WTC11 (cell line): ENCODE results near the gene NDUFV1. TPM values are rescaled to one million over a fixed set of nuclear protein-coding genes. Genes with fewer than 3 reads are reported as not detected.

Source experiments
- ATAC-seq: fragments of 200-7000 bp; cut with Tn5 transposase; 2 replicates; pipeline ENCODE4 v1.10.0; 2021; ENCODE audit warnings: mild to moderate bottlenecking, moderate library complexity
- CTCF ChIA-PET: fragments of 300-600 bp; sonication (Branson Sonifier 250); formaldehyde crosslinking; loops from one replicate; lab custom pipeline; 2021; ENCODE audit warnings: antibody characterized with exemption; lab: Charles Lee
- POLR2A ChIA-PET: fragments of 350-600 bp; sonication (Branson Sonifier 250); formaldehyde crosslinking; loops from one replicate; lab custom pipeline; 2021; ENCODE audit warnings: antibody characterized with exemption; lab: Charles Lee
- DNase-seq: peaks from one replicate; pipeline ENCODE4 v3.0.0; 2021; ENCODE audit warnings: low spot score
- H3K27ac Mint-ChIP-seq: 2 replicates; pipeline ENCODE4 v1.8.0; 2021; ENCODE audit warnings: mixed read lengths
- H3K27me3 Mint-ChIP-seq: 2 replicates; pipeline ENCODE4 v1.8.0; 2021; ENCODE audit warnings: low read depth, mild to moderate bottlenecking, moderate library complexity, mixed read lengths
- H3K36me3 Mint-ChIP-seq: 2 replicates; pipeline ENCODE4 v1.8.0; 2021; ENCODE audit warnings: mixed read lengths
- H3K4me1 Mint-ChIP-seq: 2 replicates; pipeline ENCODE4 v1.8.0; 2022; ENCODE audit warnings: mixed read lengths
- H3K4me3 Mint-ChIP-seq: 2 replicates; pipeline ENCODE4 v1.8.0; 2021; ENCODE audit warnings: mild to moderate bottlenecking, moderate library complexity, mixed read lengths
- H3K9me3 Mint-ChIP-seq: 2 replicates; pipeline ENCODE4 v1.8.0; 2021; ENCODE audit warnings: mixed read lengths
- ATF1 ChIP-seq: sonication (generic); formaldehyde crosslinking; IDR thresholded peaks from 2 replicates; pipeline ENCODE4 v1.8.1; 2023; ENCODE audit warnings: mild to moderate bottlenecking, moderate library complexity, missing genetic modification reagents
- CBFB ChIP-seq: sonication (generic); formaldehyde crosslinking; IDR thresholded peaks from 2 replicates; pipeline ENCODE4 v1.8.1; 2022; ENCODE audit warnings: mild to moderate bottlenecking, low read depth, missing genetic modification reagents
- EMX1 ChIP-seq: fragments of 250-450 bp; sonication (Bioruptor Pico); IDR thresholded peaks from 2 replicates; pipeline ENCODE4 v1.8.0; 2021; ENCODE audit warnings: mild to moderate bottlenecking
- JAZF1 ChIP-seq: fragments of 250-450 bp; sonication (Bioruptor Pico); IDR thresholded peaks from 2 replicates; pipeline ENCODE4 v1.9.0; 2021; ENCODE audit warnings: moderate library complexity, mild to moderate bottlenecking, inconsistent platforms
- JUN ChIP-seq: sonication (generic); formaldehyde crosslinking; IDR thresholded peaks from 2 replicates; pipeline ENCODE4 v1.8.0; 2023; ENCODE audit warnings: mild to moderate bottlenecking, missing genetic modification reagents
- MYBL2 ChIP-seq: sonication (generic); formaldehyde crosslinking; IDR thresholded peaks from 2 replicates; pipeline ENCODE4 v1.8.1; 2023; ENCODE audit warnings: mild to moderate bottlenecking, moderate library complexity, missing genetic modification reagents
- SP1 ChIP-seq: sonication (generic); formaldehyde crosslinking; conservative IDR thresholded peaks from 2 replicates; pipeline ENCODE4 v1.8.1; 2022; ENCODE audit warnings: missing genetic modification reagents
- TCF7 ChIP-seq: sonication (generic); formaldehyde crosslinking; IDR thresholded peaks from 2 replicates; pipeline ENCODE4 v1.8.0; 2022; ENCODE audit warnings: mild to moderate bottlenecking, low read depth, missing genetic modification reagents, moderate library complexity
- TEAD1 ChIP-seq: sonication (generic); formaldehyde crosslinking; IDR thresholded peaks from 2 replicates; pipeline ENCODE4 v1.8.0; 2022; ENCODE audit warnings: mild to moderate bottlenecking, missing genetic modification reagents
- ZMAT4 ChIP-seq: fragments of 250-450 bp; sonication (Bioruptor Pico); IDR thresholded peaks from 2 replicates; pipeline ENCODE4 v1.9.0; 2021; ENCODE audit warnings: mild to moderate bottlenecking
- ZNF416 ChIP-seq: fragments of 250-450 bp; sonication (Bioruptor Pico); IDR thresholded peaks from 2 replicates; pipeline ENCODE4 v1.9.0; 2021; ENCODE audit warnings: mild to moderate bottlenecking, inconsistent platforms
- ZNF425 ChIP-seq: fragments of 250-450 bp; sonication (Bioruptor Pico); conservative IDR thresholded peaks from 2 replicates; pipeline ENCODE4 v1.9.0; 2021; ENCODE audit warnings: mild to moderate bottlenecking
- total RNA-seq: library from RNA; stranded (reverse); gene quantifications from 3 replicates; pipeline ENCODE4 v1.2.3, GENCODE V29; 2021
- TF ChIP-seq, protein P1 (sequence below): fragments of 200-600 bp; IDR thresholded peaks from 2 replicates; pipeline ENCODE4 v1.8.0; 2022; ENCODE audit warnings: antibody characterized with exemption

NDUFV1 gene
- total RNA-seq, 1 experiment from 2014 or later = 231 TPM

DNA sequence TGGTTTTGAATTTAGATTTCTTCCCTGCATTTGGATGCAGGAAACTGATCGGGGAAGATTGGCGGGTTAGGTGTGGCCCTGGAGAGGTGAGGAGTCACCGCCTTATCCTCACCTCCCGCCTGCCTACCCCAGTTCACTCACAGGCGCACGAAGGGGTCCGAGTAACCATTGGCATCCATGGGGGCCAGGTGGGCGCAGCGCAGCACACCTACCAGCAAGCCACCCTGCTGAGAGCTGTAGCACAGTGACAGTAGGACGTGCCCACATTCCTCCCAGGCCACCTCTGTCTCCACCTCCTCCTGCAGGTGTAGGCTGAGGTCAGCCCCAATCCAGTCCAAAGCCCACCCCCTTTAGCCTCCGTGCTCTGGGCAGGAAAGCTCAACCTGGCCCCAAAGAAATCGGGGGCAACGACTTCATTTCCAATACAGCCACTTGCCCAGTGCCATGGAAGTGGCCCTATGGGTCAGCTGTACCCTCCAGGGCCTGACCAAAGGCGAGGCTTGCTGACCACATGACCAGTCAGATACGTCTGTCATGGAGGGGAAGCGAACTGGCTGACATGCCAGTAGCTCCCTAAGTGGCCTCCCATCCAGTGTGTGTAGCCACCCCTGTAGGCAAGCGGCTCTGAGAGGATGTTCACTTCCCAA lies 6.7 kb downstream of the NDUFV1 start:
- Mint-ChIP-seq H3K27ac (no peak overlapping the region), H3K9me3 (no peaks in the 10 kb centered on the region), H3K4me3 (no peak overlapping the region), H3K36me3 (peaks cover 19% of the 10 kb centered on the region), H3K27me3 (peaks cover 28% of the 10 kb centered on the region), H3K4me1 (peaks cover 37% of the 10 kb centered on the region)
- ChIA-PET CTCF (interaction anchor here (0.6 to 10.2 kb wide), 31 partner anchors 8 to 257 kb away, joined by 3 to 200 read pairs (median 5); partner anchors contain the start of genes AIP, CORO1B, GSTP1 and NUDT8), POLR2A (interaction anchor here (1.1 kb wide), 1 partner anchor 17 kb away, joined by 4 read pairs; the partner anchor contains the start of gene NUDT8)
- TF ChIP-seq ZMAT4 (CRISPR knock-in tag) (no peak), EMX1 (CRISPR knock-in tag) (no peak)
- DNase-seq (no peak), ATAC-seq (no peak)

DNA sequence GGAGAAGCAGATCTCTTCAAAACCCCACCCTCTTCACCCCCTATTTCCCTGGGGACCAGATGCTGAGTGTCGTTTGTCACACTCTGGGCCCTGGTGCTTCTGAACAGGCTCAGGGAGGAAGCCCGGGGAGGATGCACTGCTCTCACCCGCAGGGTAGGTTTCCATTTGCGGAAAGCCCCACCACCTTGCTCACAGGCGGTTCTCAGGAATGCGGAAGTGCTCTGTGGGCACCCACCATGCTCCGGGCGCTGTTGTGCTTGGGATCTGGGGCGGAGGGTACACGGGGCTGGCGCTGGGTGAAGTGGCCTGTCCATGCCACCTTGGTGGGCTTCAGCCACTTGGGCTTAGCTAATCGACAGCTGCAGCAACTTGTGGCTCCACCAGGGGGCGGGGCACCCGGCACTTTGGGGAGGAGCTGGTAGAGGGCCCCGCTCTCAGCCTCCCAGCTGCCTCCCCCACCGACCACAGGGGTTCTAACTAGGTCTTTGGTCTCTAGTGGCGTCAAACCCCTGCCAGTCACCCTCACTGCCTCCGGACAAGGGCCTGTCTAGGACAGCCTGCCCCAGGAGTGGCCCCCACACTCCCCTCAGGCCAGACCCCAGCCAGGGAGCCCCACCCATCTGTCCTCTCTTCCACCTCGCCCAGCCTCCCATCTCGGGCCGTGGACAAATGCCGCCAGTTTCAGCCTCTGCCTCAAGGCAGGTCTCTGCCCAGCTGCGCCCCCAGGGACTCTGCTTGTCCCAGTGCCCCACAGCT lies 7.4 kb downstream of the NDUFV1 start:
- ChIA-PET POLR2A (interaction anchor here (0.9 to 1.1 kb wide), 2 partner anchors 16 to 31 kb away, joined by 3 to 4 read pairs; partner anchors contain the start of gene NUDT8), CTCF (interaction anchor here (0.6 to 10.2 kb wide), 36 partner anchors 8 to 312 kb away, joined by 3 to 200 read pairs (median 4); partner anchors contain the start of genes AIP, CORO1B, GSTP1 and NUDT8)
- TF ChIP-seq ZNF416 (CRISPR knock-in tag) (0 out of 2 replicates have a peak, but pooled peaks have one; percentile 4), TEAD1 (CRISPR knock-in tag) (peak; percentile 28; the same call in 1 of the 2 replicates), JAZF1 (CRISPR knock-in tag) (no peak), MYBL2 (CRISPR knock-in tag) (no peak), ATF1 (CRISPR knock-in tag) (no peak), SP1 (CRISPR knock-in tag) (peak; percentile 16; the same call in 1 of the 2 replicates)
- TF ChIP-seq, protein P1, sequence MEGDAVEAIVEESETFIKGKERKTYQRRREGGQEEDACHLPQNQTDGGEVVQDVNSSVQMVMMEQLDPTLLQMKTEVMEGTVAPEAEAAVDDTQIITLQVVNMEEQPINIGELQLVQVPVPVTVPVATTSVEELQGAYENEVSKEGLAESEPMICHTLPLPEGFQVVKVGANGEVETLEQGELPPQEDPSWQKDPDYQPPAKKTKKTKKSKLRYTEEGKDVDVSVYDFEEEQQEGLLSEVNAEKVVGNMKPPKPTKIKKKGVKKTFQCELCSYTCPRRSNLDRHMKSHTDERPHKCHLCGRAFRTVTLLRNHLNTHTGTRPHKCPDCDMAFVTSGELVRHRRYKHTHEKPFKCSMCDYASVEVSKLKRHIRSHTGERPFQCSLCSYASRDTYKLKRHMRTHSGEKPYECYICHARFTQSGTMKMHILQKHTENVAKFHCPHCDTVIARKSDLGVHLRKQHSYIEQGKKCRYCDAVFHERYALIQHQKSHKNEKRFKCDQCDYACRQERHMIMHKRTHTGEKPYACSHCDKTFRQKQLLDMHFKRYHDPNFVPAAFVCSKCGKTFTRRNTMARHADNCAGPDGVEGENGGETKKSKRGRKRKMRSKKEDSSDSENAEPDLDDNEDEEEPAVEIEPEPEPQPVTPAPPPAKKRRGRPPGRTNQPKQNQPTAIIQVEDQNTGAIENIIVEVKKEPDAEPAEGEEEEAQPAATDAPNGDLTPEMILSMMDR = peak; percentile 76
- DNase-seq (peak; percentile 84), ATAC-seq (peak; percentile 39)
- Mint-ChIP-seq H3K27me3 (peaks cover 31% of the 10 kb centered on the region), H3K27ac (no peak overlapping the region), H3K4me3 (no peak overlapping the region), H3K36me3 (peaks cover 15% of the 10 kb centered on the region), H3K9me3 (no peaks in the 10 kb centered on the region), H3K4me1 (peaks cover 40% of the 10 kb centered on the region)

DNA sequence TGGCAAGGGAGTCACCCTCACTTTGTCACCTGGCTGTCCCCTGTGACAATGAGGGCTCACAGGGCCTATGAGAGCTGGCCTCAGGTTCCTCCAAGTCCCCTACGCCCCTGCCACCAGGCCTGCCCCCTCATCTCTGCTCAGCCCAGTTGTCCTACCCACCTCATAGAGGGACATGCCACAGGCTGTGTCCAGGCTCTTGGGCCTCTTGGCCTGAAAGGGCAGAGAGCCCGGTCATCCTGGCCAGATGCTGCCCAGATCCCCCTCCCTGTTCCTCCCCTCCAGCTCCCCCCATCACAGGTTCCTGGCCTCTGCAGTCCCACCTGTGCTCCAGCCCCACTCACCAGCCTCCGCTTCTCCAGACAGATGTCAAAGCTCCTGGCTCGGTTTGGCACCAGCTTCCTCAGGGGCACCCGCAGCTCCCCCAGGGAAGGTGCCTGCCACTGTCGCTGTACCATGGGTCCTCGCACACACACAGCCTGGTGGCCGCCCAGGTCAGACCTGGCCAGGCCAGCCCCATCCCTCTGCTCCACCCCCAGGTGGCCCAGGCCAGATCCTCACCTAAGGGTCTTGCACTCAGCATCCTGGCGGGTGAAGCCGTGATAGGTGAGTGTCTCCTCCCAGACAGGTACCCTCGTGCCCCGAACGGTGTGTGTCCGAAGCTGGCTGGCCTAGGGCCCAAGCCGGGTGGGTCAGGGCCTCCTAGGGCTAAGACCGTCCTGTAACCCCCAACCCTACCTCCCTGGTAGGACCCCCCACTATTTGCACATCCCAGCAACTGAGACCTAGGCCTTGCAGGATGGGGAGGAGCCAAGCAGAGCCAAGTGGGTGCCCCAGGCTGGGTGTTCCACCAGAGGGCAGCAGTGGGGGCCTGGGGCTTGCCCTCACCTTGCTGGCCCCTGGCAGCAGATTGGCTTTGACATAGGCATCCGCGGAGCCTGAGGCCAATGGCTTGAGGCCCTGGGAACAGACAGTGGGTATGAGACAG lies 8.3 kb downstream of the NDUFV1 start:
- Mint-ChIP-seq H3K9me3 (no peaks in the 10 kb centered on the region; the same call in 1 of the 2 replicates), H3K4me1 (peaks cover 47% of the 10 kb centered on the region), H3K27me3 (peaks cover 40% of the 10 kb centered on the region), H3K36me3 (peaks cover 14% of the 10 kb centered on the region), H3K4me3 (no peak overlapping the region), H3K27ac (no peak overlapping the region)
- DNase-seq = peak; percentile 81
- TF ChIP-seq, protein P1 = peak; percentile 45
- 0 out of 2 replicates have a peak, but pooled peaks have one; percentile 60 for TF ChIP-seq TCF7 (CRISPR knock-in tag)
- no peak for TF ChIP-seq JUN
- TF ChIP-seq ZNF425 (CRISPR knock-in tag) = no peak
- no peak for TF ChIP-seq CBFB (CRISPR knock-in tag)
- ATAC-seq = peak; percentile 69
- ChIA-PET CTCF (interaction anchor here (0.6 to 10.2 kb wide), 38 partner anchors 9 to 415 kb away, joined by 3 to 200 read pairs (median 4); partner anchors contain the start of genes AIP, GSTP1, NUDT8 and TBX10), POLR2A (interaction anchor here (0.9 to 3.3 kb wide), 2 partner anchors 14 to 32 kb away, joined by 3 to 13 read pairs; partner anchors contain the start of gene NUDT8)
